Pancreas (tissue), 10 donors: ENCODE results near the gene CSNK2B. TPM values are rescaled to one million over a fixed set of nuclear protein-coding genes. Genes with fewer than 3 reads are reported as not detected.

Experiments used
- ATAC-seq, 4 donors: fragments of 200-7000 bp; cut with Tn5 transposase; one replicate each; pipeline versions ENCODE4 v1.8.0 to v1.9.1; 2020; ENCODE audit warnings: mild to moderate bottlenecking in 4 of 4, moderate library complexity in 4 of 4
- DNase-seq, 6 donors: peaks; one replicate each; pipeline ENCODE4 v3.0.0-alpha.2; 2020
- FAIRE-seq: peaks from 2 replicates; lab custom pipeline; 2012; peaks lifted over from hg19 to GRCh38; lab: Jason Lieb, UNC
- H3K27ac ChIP-seq, 4 donors: fragments of 200-600 bp; sonication (generic); 1 replicate in 3 of 4; 2 replicates in 1 of 4; pipeline versions ENCODE4 v1.5.0 to v1.8.0; 2020
- H3K27me3 ChIP-seq, 4 donors: fragments of 200-600 bp; one replicate each; pipeline ENCODE4 v1.8.0; 2021
- H3K36me3 ChIP-seq, 3 donors: fragments of 200-600 bp; sonication (generic) in 1 of 3; one replicate each; pipeline versions ENCODE4 v1.5.0 to v1.8.0; 2020 to 2021
- H3K4me1 ChIP-seq, 3 donors: fragments of 200-600 bp; one replicate each; pipeline ENCODE4 v1.8.0; 2021
- H3K4me3 ChIP-seq, 4 donors: fragments of 200-600 bp; sonication (generic) in 2 of 4; one replicate each; pipeline versions ENCODE4 v1.5.0 to v1.8.0; 2020 to 2021
- H3K9me3 ChIP-seq, 4 donors: fragments of 200-600 bp; one replicate each; pipeline ENCODE4 v1.8.0; 2021
- CTCF ChIP-seq, 4 donors: fragments of 200-600 bp; sonication (generic) in 3 of 4; IDR thresholded peaks; one replicate each; pipeline versions ENCODE4 v1.5.0 to v1.8.0; 2021; ENCODE audit warnings: antibody characterized with exemption in 4 of 4
- WGBS, 2 donors: extraction: QIAGEN DNeasy Blood & Tissue Kit; methylation state at CpG; one replicate each; pipeline ENCODE4 v1.1.7; 2013; 5-methylcytosine and 5-hydroxymethylcytosine counted together
- intact Hi-C, 3 donors: fragments of 100-400 bp; cut with DNase I; formaldehyde crosslinking; loops; one replicate each; pipeline versions ENCODE4 v1.11.1 to v1.14.2; 2022
- polyA plus RNA-seq, 2 donors: library from polyadenylated mRNA; stranded (reverse); fragments of 200-250 nt; gene quantifications; one replicate each; pipeline ENCODE4 v1.2.3, GENCODE V29; 2013
- total RNA-seq, 6 donors: library from RNA; stranded (reverse); fragmentation: NEBNext Ultra II Directional in 4 of 6; extraction: Animal tissue kit (Norgen Biotek cat#: 25700) in 4 of 6; gene quantifications; one replicate each; pipeline versions ENCODE4 v1.2.1 to v1.2.4, GENCODE V29; 2021 to 2023
- donor health status: healthy with polysubstance abuse.
- donor health status: DM: no; HTN: no; CAD: no; lungs with moderate emphysema.
- donor health status: DM: no; HTN: no; CAD: no.
- donor health status: control.
- donor health status: control.
- donor health status: Bipolar disorder and iron deficiency.
- donor health status: DM: yes; HTN: yes; CAD: no.
- donor health status: DM: no; HTN: no; CAD: no.
- donor health status: DM: no; HTN: no; CAD: no.
- donor health status: DM: yes; HTN: yes; CAD: no.

CSNK2B gene
- total and polyA plus RNA-seq, 8 donors: 48.1 to 116 (median 59.3) TPM

GRCh38 chr6:31669676-31670075, 3.8 kb downstream of the CSNK2B start, which contains the start of gene LY6G5B:
LY6G5B (plus strand) TSS chr6:31669976; CDS start chr6:31670951, 975 bp downstream.
- 74 to 80% methylated on average over 8 of the region's 8 CpGs for WGBS, 2 donors
- intact Hi-C loops: no loop called here
- Histone ChIP-seq H3K4me1 (peaks cover 0 to 10% (median 9%) of the 10 kb centered on the region in 3 donors), H3K27ac (no peak within 1 kb of the TSS), H3K36me3 (peaks cover 7 to 51% (median 27%) of the 10 kb centered on the region in 3 donors), H3K4me3 (no peak within 1 kb of the TSS), H3K9me3 (no peaks in the 10 kb centered on the region), H3K27me3 (no peaks in the 10 kb centered on the region)
- no peak for FAIRE-seq
- no peak for TF ChIP-seq CTCF (IDR thresholded peaks at IDR 0.05)
- DNase-seq: no peak
- ATAC-seq: no peak

GRCh38 chr6:31676322-31676903, 10.5 kb downstream of the CSNK2B start:
- 77 to 89% methylated on average over 4 of the region's 4 CpGs for WGBS, 2 donors
- no peaks in the 10 kb centered on the region for H3K9me3 ChIP-seq
- H3K27me3 ChIP-seq: no peaks in the 10 kb centered on the region
- TF ChIP-seq CTCF (IDR thresholded peaks at IDR 0.05): no peak
- H3K4me3 ChIP-seq: no peak overlapping the region
- FAIRE-seq (no peak), ATAC-seq (no peak), DNase-seq (no peak)
- H3K27ac ChIP-seq: no peak overlapping the region
- peaks cover 4 to 8% (median 6%) of the 10 kb centered on the region in 3 donors for H3K36me3 ChIP-seq
- intact Hi-C loops: no loop called here
- peaks cover 3 to 5% (median 3%) of the 10 kb centered on the region in 3 donors for H3K4me1 ChIP-seq

GRCh38 chr6:31676904-31677303, 11.0 kb downstream of the CSNK2B start:
- FAIRE-seq (no peak), ATAC-seq (no peak), DNase-seq (no peak)
- Histone ChIP-seq H3K4me1 (peaks cover 3 to 8% (median 5%) of the 10 kb centered on the region in 3 donors), H3K9me3 (no peaks in the 10 kb centered on the region), H3K27me3 (no peaks in the 10 kb centered on the region), H3K4me3 (no peak overlapping the region), H3K36me3 (peaks cover 0 to 5% (median 3%) of the 10 kb centered on the region in 3 donors), H3K27ac (no peak overlapping the region)
- WGBS, 2 donors: 69 to 74% methylated on average over 6 of the region's 6 CpGs
- intact Hi-C loops: no loop called here
- no peak for TF ChIP-seq CTCF (IDR thresholded peaks at IDR 0.05)

- Histone ChIP-seq H3K36me3 (no peaks in the 10 kb centered on the region), H3K27me3 (no peaks in the 10 kb centered on the region), H3K27ac (no peak overlapping the region), H3K9me3 (no peaks in the 10 kb centered on the region), H3K4me3 (no peak overlapping the region), H3K4me1 (peaks cover 3 to 8% (median 5%) of the 10 kb centered on the region in 3 donors)
- TF ChIP-seq CTCF (IDR thresholded peaks at IDR 0.05): no peak
- intact Hi-C loops: no loop called here
- WGBS, 2 donors: 64 to 72% methylated on average over 8 of the region's 8 CpGs
- ATAC-seq (no peak), DNase-seq (no peak), FAIRE-seq (no peak)
Measured at GRCh38 chr6:31677955-31678354, 12.1 kb downstream of the CSNK2B start.
